Neural crest cell (in vitro differentiated cells): ENCODE results near the gene WSCD1. TPM values are rescaled to one million over a fixed set of nuclear protein-coding genes. Genes with fewer than 3 reads are reported as not detected.

ENCODE experiments used
- DNase-seq: peaks from one replicate; pipeline ENCODE4 v3.0.0; 2021; ENCODE audit warnings: low read depth, mixed read lengths, low spot score
- H3K27ac Mint-ChIP-seq: one replicate; pipeline ENCODE4 v1.8.0; 2021; ENCODE audit warnings: mild to moderate bottlenecking, mixed read lengths; ENCODE audit not compliant: unreplicated experiment
- H3K27me3 Mint-ChIP-seq: 2 replicates; pipeline ENCODE4 v1.8.0; 2021; ENCODE audit warnings: low read depth, mild to moderate bottlenecking, mixed read lengths
- H3K36me3 Mint-ChIP-seq: 2 replicates; pipeline ENCODE4 v1.8.0; 2021; ENCODE audit warnings: low read depth, mild to moderate bottlenecking, mixed read lengths
- H3K4me1 Mint-ChIP-seq: 2 replicates; pipeline ENCODE4 v1.8.0; 2021; ENCODE audit warnings: mixed read lengths
- H3K4me3 Mint-ChIP-seq: one replicate; pipeline ENCODE4 v1.8.0; 2021; ENCODE audit warnings: mild to moderate bottlenecking, mixed read lengths
- H3K9me3 Mint-ChIP-seq: 2 replicates; pipeline ENCODE4 v1.8.0; 2021; ENCODE audit warnings: mixed read lengths
- total RNA-seq: library from RNA; stranded (reverse); gene quantifications from 2 replicates; pipeline ENCODE4 v1.2.1, GENCODE V29; 2021
- TF ChIP-seq, protein P1 (sequence below): fragments of 200-600 bp; sonication (generic); conservative IDR thresholded peaks from 2 replicates; pipeline ENCODE4 v1.5.0; 2021; ENCODE audit warnings: antibody characterized with exemption, mild to moderate bottlenecking

Gene WSCD1
- total RNA-seq, 1 donor from 2014 or later, result 93.3 TPM

DNA sequence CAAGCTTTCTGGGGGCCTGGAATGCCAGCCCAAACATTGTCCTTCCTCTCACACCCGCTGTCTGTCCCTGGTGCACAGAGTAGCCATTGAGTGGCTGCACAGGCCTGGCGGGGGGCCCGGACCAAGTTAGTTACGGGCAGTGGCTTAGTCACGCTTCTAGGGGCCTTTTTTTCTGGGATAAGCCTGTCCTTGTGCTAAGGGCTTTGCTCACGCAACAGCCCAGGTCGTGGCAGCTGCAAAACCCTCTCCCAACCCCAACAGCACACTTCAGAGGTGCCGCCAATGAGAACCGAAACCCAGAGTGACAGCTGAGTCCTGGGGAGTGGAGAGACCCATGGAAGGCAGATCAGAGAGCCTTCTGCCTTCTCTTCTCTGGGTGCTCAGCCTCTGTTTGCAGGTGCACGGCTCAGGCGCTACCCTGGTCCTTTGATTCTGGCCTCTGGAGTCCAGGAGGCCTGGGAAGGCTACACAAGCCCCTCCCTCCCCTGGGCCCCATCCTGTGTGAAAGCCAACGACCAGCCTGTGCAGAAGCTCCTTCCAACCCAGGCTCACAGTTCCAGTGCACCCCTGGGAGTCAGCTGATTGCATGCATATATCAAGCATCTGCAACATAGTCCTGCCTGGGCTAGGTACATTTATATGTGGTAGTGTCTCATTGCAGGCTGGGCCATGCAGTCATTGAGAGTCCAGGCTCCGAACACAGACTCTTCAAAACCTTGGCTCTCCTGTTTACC is 9.1 kb downstream of the WSCD1 start:
- Mint-ChIP-seq H3K4me3 (peak overlapping the region; percentile 73), H3K36me3 (no peaks in the 10 kb centered on the region), H3K4me1 (peaks cover 66% of the 10 kb centered on the region), H3K27me3 (no peaks in the 10 kb centered on the region), H3K27ac (peak overlapping the region; percentile 96), H3K9me3 (no peaks in the 10 kb centered on the region)
- TF ChIP-seq, protein P1, sequence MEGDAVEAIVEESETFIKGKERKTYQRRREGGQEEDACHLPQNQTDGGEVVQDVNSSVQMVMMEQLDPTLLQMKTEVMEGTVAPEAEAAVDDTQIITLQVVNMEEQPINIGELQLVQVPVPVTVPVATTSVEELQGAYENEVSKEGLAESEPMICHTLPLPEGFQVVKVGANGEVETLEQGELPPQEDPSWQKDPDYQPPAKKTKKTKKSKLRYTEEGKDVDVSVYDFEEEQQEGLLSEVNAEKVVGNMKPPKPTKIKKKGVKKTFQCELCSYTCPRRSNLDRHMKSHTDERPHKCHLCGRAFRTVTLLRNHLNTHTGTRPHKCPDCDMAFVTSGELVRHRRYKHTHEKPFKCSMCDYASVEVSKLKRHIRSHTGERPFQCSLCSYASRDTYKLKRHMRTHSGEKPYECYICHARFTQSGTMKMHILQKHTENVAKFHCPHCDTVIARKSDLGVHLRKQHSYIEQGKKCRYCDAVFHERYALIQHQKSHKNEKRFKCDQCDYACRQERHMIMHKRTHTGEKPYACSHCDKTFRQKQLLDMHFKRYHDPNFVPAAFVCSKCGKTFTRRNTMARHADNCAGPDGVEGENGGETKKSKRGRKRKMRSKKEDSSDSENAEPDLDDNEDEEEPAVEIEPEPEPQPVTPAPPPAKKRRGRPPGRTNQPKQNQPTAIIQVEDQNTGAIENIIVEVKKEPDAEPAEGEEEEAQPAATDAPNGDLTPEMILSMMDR, result no peak
- no peak for DNase-seq

DNA sequence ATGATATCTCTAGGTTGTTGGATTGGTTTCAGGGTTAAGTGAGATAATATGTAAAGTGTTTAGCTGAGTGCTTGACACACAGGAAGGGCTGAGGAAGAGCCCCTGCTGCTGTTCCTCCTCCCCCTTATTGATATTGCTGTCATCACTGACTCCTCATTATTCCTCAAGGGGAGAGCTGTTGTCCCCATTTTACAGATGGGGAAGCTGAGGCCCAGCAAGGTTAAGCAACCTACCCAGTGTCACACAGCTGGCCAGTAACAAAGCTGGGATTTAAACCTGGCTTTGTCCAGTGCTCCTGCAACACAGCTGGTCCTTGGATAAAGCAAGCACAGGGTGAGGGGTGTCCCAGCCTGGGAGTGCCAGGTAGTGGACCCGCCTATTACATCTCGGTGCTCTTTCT is 9.8 kb downstream of the WSCD1 start:
- TF ChIP-seq, protein P1, result no peak
- no peaks in the 10 kb centered on the region for H3K9me3 Mint-ChIP-seq
- DNase-seq, result no peak
- H3K4me1 Mint-ChIP-seq, result peaks cover 69% of the 10 kb centered on the region
- no peak overlapping the region for H3K4me3 Mint-ChIP-seq
- H3K36me3 Mint-ChIP-seq, result no peaks in the 10 kb centered on the region
- H3K27me3 Mint-ChIP-seq, result no peaks in the 10 kb centered on the region
- H3K27ac Mint-ChIP-seq, result no peak overlapping the region

DNA sequence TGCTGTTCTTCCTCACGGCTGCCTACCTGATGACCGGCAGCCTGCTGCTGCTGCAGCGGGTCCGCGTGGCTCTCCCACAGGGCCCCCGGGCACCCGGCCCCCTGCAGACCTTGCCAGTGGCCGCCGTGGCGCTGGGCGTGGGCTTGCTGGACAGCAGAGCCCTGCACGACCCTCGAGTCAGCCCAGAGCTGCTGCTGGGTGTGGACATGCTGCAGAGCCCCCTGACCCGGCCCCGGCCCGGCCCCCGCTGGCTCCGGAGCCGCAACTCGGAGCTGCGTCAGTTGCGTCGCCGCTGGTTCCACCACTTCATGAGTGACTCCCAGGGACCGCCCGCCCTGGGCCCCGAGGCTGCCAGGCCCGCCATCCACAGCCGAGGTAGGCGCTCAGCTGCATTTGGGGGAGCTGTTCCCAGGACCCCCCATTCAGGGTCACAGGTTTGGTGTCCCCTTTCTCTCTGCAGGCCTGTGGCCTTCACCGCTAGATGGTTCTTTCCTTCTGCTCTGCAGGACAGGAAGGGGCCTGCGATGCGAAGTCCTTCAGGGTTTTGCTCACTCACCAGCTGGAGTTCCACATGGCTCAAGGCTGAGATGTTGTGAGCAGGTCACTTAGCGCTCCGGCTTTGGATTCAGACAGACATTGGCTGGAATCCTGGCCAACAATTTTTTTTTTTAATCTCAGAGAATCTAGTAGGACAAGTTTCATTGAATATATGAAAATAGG is 10.7 kb downstream of the WSCD1 start:
- TF ChIP-seq, protein P1, result no peak
- H3K27ac Mint-ChIP-seq, result no peak overlapping the region
- H3K4me1 Mint-ChIP-seq, result peaks cover 74% of the 10 kb centered on the region

DNA sequence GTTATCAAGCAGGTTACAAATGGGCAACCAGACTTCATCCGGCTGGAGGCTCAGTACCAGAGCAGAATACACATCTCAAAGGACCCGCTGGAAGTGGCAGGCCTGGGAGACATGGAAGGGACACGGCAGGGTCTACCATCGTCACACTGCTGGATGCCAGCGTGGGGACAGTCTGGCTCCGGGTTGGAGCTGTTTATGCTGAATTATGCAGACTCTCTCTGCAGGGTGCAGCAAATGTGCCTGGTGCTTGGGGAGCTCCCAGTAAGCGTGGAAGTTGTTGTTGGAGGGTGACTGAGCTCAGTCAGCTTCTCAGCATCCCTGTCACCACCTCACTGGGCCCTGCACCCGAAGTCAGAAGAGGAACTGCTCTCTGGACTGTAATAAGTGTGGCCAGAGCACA is 12.2 kb downstream of the WSCD1 start:
- peak overlapping the region; percentile 2 for H3K4me3 Mint-ChIP-seq
- no peaks in the 10 kb centered on the region for H3K9me3 Mint-ChIP-seq
- no peaks in the 10 kb centered on the region for H3K36me3 Mint-ChIP-seq
- no peaks in the 10 kb centered on the region for H3K27me3 Mint-ChIP-seq
- H3K27ac Mint-ChIP-seq, result peak overlapping the region; percentile 12
- H3K4me1 Mint-ChIP-seq, result peaks cover 66% of the 10 kb centered on the region
- TF ChIP-seq, protein P1, result no peak
- no peak for DNase-seq

More for the DNA sequence above, 10.7 kb downstream of the WSCD1 start:
- Mint-ChIP-seq H3K4me3 (no peak overlapping the region), H3K36me3 (no peaks in the 10 kb centered on the region), H3K9me3 (no peaks in the 10 kb centered on the region), H3K27me3 (no peaks in the 10 kb centered on the region)
- DNase-seq, result no peak

DNA sequence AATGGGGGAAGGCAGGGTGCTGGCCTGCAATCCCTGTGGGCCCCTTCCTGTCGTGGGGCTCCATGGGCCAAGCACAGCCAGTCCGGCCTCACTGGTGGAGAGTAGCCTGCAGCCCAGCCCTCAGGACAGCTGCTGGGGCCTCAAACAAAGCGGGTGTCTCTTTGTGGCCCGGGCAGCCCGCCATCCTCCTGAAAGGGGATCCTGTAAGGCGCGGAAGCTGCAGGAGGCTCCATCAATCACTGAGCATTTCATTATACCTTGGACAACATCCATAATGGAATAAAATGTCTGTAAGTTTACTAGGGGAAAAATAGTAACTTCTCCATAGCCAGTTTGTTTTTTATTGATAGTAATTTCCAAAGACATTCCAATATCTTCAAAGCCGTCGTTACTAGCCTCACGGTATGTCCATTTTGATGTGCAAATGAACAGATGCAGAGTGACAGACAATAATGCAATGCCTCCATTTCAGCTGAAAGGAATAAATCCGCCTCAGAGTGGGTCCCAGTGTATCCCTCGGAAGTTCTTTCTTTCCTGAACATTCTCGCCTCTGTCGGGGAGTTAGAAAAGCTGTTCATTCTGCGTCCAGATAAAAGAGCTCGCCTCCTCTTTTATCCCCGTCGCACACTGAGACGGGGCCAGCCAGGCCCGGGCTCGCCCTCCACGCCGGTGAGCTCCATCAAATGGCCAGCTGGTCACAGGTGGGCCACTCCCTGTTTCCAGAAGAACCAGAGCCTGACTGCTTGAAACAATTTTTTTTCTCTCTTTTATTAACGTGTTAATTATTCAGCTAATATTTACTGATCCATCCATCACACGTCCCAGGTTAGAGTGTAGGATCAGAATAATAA is 14.4 kb downstream of the WSCD1 start:
- H3K4me1 Mint-ChIP-seq, result peaks cover 53% of the 10 kb centered on the region
- peak; percentile 46 for DNase-seq
- H3K36me3 Mint-ChIP-seq, result peaks cover 7% of the 10 kb centered on the region
- H3K4me3 Mint-ChIP-seq, result peak overlapping the region; percentile 66
- H3K9me3 Mint-ChIP-seq, result no peaks in the 10 kb centered on the region
- H3K27me3 Mint-ChIP-seq, result no peaks in the 10 kb centered on the region
- H3K27ac Mint-ChIP-seq, result peak overlapping the region; percentile 81
- TF ChIP-seq, protein P1, result no peak
